HepG2 (cell line): ENCODE measurements around the gene FANCD2OS. TPM values are rescaled to one million over a fixed set of nuclear protein-coding genes. Genes with fewer than 3 reads are reported as not detected.

Experiments
- AHDC1 ChIP-seq: sonication (generic); formaldehyde crosslinking; IDR thresholded peaks from 2 replicates; pipeline ENCODE4 v1.5.1; 2020; ENCODE audit warnings: mild to moderate bottlenecking, missing genetic modification reagents, borderline replicate concordance
- BHLHE40 ChIP-seq: IDR thresholded peaks from 2 replicates; pipeline ENCODE4 v1.6.1; 2011; ENCODE audit warnings: low read length, improper control_type of control experiment
- ETV5 ChIP-seq: IDR thresholded peaks from 2 replicates; pipeline ENCODE4 v1.6.1; 2018; ENCODE audit warnings: missing biosample characterization, missing genetic modification reagents, inconsistent platforms, borderline replicate concordance
- HNF4A ChIP-seq: sonication (generic); formaldehyde crosslinking; IDR thresholded peaks from 2 replicates; pipeline ENCODE4 v1.4.0; 2020; ENCODE audit warnings: missing genetic modification reagents
- HNRNPL ChIP-seq: fragments of 200-400 bp; formaldehyde crosslinking; IDR thresholded peaks from 2 replicates; pipeline ENCODE4 v1.6.1; 2017; ENCODE audit warnings: mild to moderate bottlenecking, low read depth, low read length
- JUND ChIP-seq: sonication (generic); formaldehyde crosslinking; IDR thresholded peaks from 2 replicates; pipeline ENCODE4 v1.8.0; 2022; ENCODE audit warnings: mild to moderate bottlenecking, missing genetic modification reagents
- KDM2A ChIP-seq: sonication (generic); formaldehyde crosslinking; IDR thresholded peaks from 2 replicates; pipeline ENCODE4 v1.4.0; 2020; ENCODE audit warnings: low read depth, missing genetic modification reagents, borderline replicate concordance
- LBX2 ChIP-seq: sonication (generic); formaldehyde crosslinking; IDR thresholded peaks from 2 replicates; pipeline ENCODE4 v1.5.0; 2020; ENCODE audit warnings: missing genetic modification reagents, mild to moderate bottlenecking, borderline replicate concordance
- MATR3 ChIP-seq: sonication (generic); formaldehyde crosslinking; IDR thresholded peaks from 2 replicates; pipeline ENCODE4 v1.4.0; 2020; ENCODE audit warnings: missing genetic modification reagents
- MTA3 ChIP-seq: sonication (generic); formaldehyde crosslinking; IDR thresholded peaks from 2 replicates; pipeline ENCODE4 v1.4.0; 2020; ENCODE audit warnings: missing genetic modification reagents
- NFE2L1 ChIP-seq: sonication (generic); formaldehyde crosslinking; IDR thresholded peaks from 2 replicates; pipeline ENCODE4 v1.4.0; 2020; ENCODE audit warnings: missing genetic modification reagents, mild to moderate bottlenecking, borderline replicate concordance
- NR1H2 ChIP-seq: sonication (generic); formaldehyde crosslinking; IDR thresholded peaks from 2 replicates; pipeline ENCODE4 v1.8.1; 2022; ENCODE audit warnings: low read depth, missing genetic modification reagents, borderline replicate concordance
- POLR2AphosphoS5 ChIP-seq: IDR thresholded peaks from 2 replicates; pipeline ENCODE4 v1.6.1; 2012; ENCODE audit warnings: low read depth, low read length
- RELA ChIP-seq: sonication (generic); formaldehyde crosslinking; IDR thresholded peaks from 2 replicates; pipeline ENCODE4 v1.4.0; 2020; ENCODE audit warnings: missing genetic modification reagents
- REPIN1 ChIP-seq: sonication (generic); formaldehyde crosslinking; IDR thresholded peaks from 2 replicates; pipeline ENCODE4 v1.8.0; 2022; ENCODE audit warnings: missing genetic modification reagents, low read depth, mild to moderate bottlenecking, borderline replicate concordance
- RXRA ChIP-seq: sonication (generic); formaldehyde crosslinking; IDR thresholded peaks from 2 replicates; pipeline ENCODE4 v1.5.1; 2020; ENCODE audit warnings: missing genetic modification reagents
- SNAI1 ChIP-seq: sonication (generic); formaldehyde crosslinking; IDR thresholded peaks from 2 replicates; pipeline ENCODE4 v1.5.0; 2020; ENCODE audit warnings: mild to moderate bottlenecking, missing genetic modification reagents, borderline replicate concordance
- TAF15 ChIP-seq: fragments of 200-400 bp; formaldehyde crosslinking; IDR thresholded peaks from one replicate; pipeline ENCODE4 v1.6.1; 2018; ENCODE audit warnings: mild to moderate bottlenecking, low read depth, low read length; ENCODE audit not compliant: poor library complexity, severe bottlenecking
- ZNF251 ChIP-seq: sonication (generic); formaldehyde crosslinking; IDR thresholded peaks from 2 replicates; pipeline ENCODE4 v1.9.0; 2021; ENCODE audit warnings: mild to moderate bottlenecking, missing genetic modification reagents
- ZNF264 ChIP-seq: sonication (generic); formaldehyde crosslinking; IDR thresholded peaks from 2 replicates; pipeline ENCODE4 v1.4.0; 2020; ENCODE audit warnings: missing genetic modification reagents
- ZNF292 ChIP-seq: sonication (generic); formaldehyde crosslinking; IDR thresholded peaks from 2 replicates; pipeline ENCODE4 v1.8.1; 2022; ENCODE audit warnings: mild to moderate bottlenecking, low read depth, missing genetic modification reagents, borderline replicate concordance
- ZNF441 ChIP-seq: sonication (generic); formaldehyde crosslinking; IDR thresholded peaks from 2 replicates; pipeline ENCODE4 v1.7.0; 2021; ENCODE audit warnings: missing genetic modification reagents, borderline replicate concordance
- ZNF7 ChIP-seq: IDR thresholded peaks from 2 replicates; pipeline ENCODE4 v1.6.1; 2016; ENCODE audit warnings: missing biosample characterization, missing genetic modification reagents
- ZSCAN5A ChIP-seq: sonication (generic); formaldehyde crosslinking; IDR thresholded peaks from 2 replicates; pipeline ENCODE4 v1.8.0; 2022; ENCODE audit warnings: mild to moderate bottlenecking, missing genetic modification reagents, borderline replicate concordance
- polyA plus RNA-seq, 8 experiments: library from polyadenylated mRNA; depleted of rRNA in 3 of 8; stranded (reverse) in 7 of 8; unstranded in 1 of 8; fragments of >200 nt; fragmentation: Illumina TruSeq in 4 of 8; extraction: Trizol in 4 of 8; gene quantifications; 2 replicates each; pipeline versions ENCODE4 v1.2.1 to v1.2.3, GENCODE V29; 2011 to 2016; ENCODE audit warnings: low read depth in 4 of 8, missing spikeins in 1 of 8, mixed read lengths in 1 of 8; ENCODE audit not compliant: insufficient read depth in 1 of 8
- total RNA-seq, 5 experiments: library from RNA; depleted of rRNA; stranded (reverse); fragments of >200 nt; fragmentation: Illumina TruSeq; extraction: Trizol; gene quantifications; 2 replicates each; pipeline ENCODE4 v1.2.3, GENCODE V29; 2016; ENCODE audit warnings: low read depth in 1 of 5

FANCD2OS gene
- total and polyA plus RNA-seq, 2 of the 13 experiments (the other 11 are each of a cell fraction or from before 2014, with no cell fraction given) = not detected

DNA sequence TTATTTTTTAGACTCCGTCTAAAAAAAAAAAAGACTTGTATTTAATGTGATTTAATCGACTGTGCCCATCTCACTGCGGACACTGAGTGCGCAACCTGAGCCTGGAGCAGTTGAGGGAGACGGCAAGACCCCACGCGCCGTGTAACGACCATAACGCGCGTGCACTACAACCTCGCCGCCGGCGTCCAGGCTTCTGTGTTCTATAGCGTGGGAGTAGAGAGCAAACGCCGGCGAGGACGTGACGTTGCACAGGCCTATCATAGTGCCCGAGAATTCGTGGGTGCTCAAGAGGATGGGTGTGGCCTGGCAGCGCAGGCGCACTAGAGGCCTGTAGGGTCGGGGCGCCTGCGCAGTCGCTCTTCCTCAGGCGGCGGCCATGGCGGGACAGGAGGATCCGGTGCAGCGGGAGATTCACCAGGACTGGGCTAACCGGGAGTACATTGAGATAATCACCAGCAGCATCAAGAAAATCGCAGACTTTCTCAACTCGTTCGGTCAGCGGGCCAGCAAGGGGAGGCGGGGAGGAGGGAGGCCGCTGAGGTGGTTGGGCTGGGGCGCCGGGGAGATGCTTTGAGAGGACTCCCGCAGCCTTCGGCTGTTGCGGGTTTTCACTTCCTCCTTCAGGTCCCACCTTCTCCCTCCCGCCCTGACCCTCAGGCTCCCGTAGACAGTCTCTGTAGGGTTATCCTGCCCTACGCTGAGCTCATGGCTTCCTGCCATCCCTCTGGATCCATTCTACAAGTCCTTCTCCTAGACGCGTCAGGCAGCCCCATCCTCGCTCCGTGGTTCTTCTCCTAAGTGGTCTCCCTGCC, 7.5 kb upstream of the FANCD2OS start, which contains the start of gene BRK1 (continued):
- TF ChIP-seq ZNF7 (no peak), HNRNPL (0 out of 2 replicates have a peak, but pooled peaks have one; percentile 38), BHLHE40 (no peak), ZNF441 (peak; percentile 44; the same call in 1 of the 2 replicates), MTA3 (no peak), ZNF292 (CRISPR knock-in tag) (no peak), JUND (CRISPR knock-in tag) (no peak), ZNF264 (CRISPR knock-in tag) (peak; percentile 90), KDM2A (peak; percentile 73), LBX2 (CRISPR knock-in tag) (no peak), RXRA (no peak), SNAI1 (CRISPR knock-in tag) (no peak), REPIN1 (CRISPR knock-in tag) (0 out of 2 replicates have a peak, but pooled peaks have one; percentile 4), ZSCAN5A (CRISPR knock-in tag) (no peak), ETV5 (CRISPR knock-in tag) (no peak), ZNF251 (no peak), NFE2L1 (CRISPR knock-in tag) (no peak), NR1H2 (CRISPR knock-in tag) (no peak), HNF4A (CRISPR knock-in tag) (peak; percentile 32; the same call in 1 of the 2 replicates), RELA (CRISPR knock-in tag) (no peak), AHDC1 (CRISPR knock-in tag) (no peak), MATR3 (CRISPR knock-in tag) (no peak), POLR2AphosphoS5 (peak; percentile 99), TAF15 (no peak)
